ENCODE measurements around the gene PIK3R3. TPM values are rescaled to one million over a fixed set of nuclear protein-coding genes. Genes with fewer than 3 reads are reported as not detected.

PIK3R3 gene
- total and polyA plus RNA-seq, 12 donors = 15.4 to 54.5 (median 34.0) TPM

DNA sequence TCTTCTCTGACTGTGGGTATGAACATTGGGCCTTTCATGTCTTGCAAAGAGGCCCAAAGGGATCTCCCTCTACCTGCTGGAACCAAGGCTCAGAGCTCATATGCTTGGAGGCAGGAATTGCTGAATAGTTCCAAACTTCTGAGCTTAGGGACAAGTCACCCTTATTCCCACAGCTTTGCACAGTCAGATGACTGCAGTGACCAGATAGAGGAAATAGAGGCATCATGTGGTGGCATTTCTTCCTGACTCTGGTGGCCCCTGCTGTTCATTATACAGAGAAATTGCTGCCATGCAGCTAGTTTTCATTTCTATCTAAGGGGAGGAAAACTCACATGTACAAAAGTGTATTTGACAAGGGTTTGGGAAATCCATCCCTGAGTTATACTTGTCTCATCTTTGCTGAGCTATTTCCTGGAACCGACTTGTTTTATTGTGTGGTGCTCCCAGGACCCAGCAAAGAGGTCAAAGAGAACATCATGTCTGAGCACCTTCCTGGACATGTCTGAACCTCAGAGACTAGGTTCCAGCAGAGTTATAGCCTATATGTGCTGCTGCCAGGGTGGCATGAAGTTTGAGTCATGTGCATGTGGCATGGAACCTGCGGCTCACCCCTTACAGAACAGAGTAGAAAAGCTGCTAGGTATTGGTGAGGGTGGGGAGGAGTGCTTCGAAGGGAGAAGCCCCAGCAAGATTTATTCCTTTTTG lies 131.2 kb downstream of the PIK3R3 start:
- TF ChIP-seq, protein P1, sequence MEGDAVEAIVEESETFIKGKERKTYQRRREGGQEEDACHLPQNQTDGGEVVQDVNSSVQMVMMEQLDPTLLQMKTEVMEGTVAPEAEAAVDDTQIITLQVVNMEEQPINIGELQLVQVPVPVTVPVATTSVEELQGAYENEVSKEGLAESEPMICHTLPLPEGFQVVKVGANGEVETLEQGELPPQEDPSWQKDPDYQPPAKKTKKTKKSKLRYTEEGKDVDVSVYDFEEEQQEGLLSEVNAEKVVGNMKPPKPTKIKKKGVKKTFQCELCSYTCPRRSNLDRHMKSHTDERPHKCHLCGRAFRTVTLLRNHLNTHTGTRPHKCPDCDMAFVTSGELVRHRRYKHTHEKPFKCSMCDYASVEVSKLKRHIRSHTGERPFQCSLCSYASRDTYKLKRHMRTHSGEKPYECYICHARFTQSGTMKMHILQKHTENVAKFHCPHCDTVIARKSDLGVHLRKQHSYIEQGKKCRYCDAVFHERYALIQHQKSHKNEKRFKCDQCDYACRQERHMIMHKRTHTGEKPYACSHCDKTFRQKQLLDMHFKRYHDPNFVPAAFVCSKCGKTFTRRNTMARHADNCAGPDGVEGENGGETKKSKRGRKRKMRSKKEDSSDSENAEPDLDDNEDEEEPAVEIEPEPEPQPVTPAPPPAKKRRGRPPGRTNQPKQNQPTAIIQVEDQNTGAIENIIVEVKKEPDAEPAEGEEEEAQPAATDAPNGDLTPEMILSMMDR (IDR thresholded peaks at IDR 0.05) = no peak
- Histone ChIP-seq H3K27ac (no peak overlapping the region), H3K27me3 (no peaks in the 10 kb centered on the region), H3K36me3 (peaks cover 0 to 54% (median 10%) of the 10 kb centered on the region in 9 donors), H3K4me3 (no peak overlapping the region), H3K9me3 (no peaks in the 10 kb centered on the region), H3K4me1 (peaks cover 0 to 29% (median 13%) of the 10 kb centered on the region in 9 donors)
- DNase-seq (no peak), ATAC-seq (no peak)
- intact Hi-C loops (cut with DNase I) = no loop called here
- WGBS, 2 donors = 91 to 92% methylated on average over 3 of the region's 3 CpGs

GRCh38 chr1:45999507-45999906 lies 132.9 kb downstream of the PIK3R3 start:
- H3K4me1 ChIP-seq = peaks cover 0 to 25% (median 8%) of the 10 kb centered on the region in 9 donors
- peaks cover 0 to 40% (median 7%) of the 10 kb centered on the region in 9 donors for H3K36me3 ChIP-seq
- no peak for ATAC-seq
- H3K9me3 ChIP-seq = no peaks in the 10 kb centered on the region
- no peak overlapping the region for H3K4me3 ChIP-seq
- H3K27ac ChIP-seq = no peak overlapping the region
- no peaks in the 10 kb centered on the region for H3K27me3 ChIP-seq
- intact Hi-C loops (cut with DNase I) = no loop called here
- no peak for DNase-seq
- TF ChIP-seq, protein P1 (IDR thresholded peaks at IDR 0.05) = no peak
- 95 to 99% methylated on average over 2 of the region's 2 CpGs for WGBS, 2 donors

DNA sequence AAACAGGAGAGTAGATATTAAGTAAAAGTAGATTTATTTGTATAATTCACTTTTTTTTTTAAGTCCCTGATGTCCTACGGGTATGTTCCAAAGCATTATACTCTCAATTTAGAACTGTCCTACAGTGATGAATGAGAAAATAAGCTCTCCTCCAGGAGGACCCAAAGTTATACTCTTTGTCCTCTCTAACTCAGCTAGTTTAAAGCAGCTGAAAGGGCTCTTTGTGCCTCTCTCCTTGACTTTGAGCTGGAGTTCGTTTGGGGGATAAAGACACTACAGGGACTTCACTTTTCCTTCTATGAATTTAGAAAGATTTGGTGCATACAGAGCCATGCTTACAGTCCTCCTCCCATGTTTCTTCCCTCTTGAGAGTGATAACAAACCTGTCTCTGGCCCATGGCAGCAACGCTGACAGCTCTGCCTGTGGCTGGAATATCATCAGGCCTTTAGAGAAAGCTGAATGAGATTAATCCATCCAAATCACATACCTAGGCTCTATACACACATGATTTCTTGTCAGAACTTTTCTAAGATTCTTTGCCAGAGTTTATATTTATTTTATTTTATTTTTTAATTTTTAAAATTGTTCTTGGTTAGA lies 134.3 kb downstream of the PIK3R3 start:
- WGBS, 2 donors = 43 to 51% methylated on average over 3 of the region's 3 CpGs
- ATAC-seq (peak in 4 of 8 donors; percentile 42 to 82 (median 60)), DNase-seq (no peak)
- Histone ChIP-seq H3K36me3 (peaks cover 0 to 28% (median 0%) of the 10 kb centered on the region in 9 donors), H3K27ac (peak overlapping the region in 2 of 10 donors; percentile 8 to 36), H3K27me3 (no peaks in the 10 kb centered on the region), H3K9me3 (no peaks in the 10 kb centered on the region), H3K4me3 (no peak overlapping the region), H3K4me1 (peaks cover 0 to 20% (median 8%) of the 10 kb centered on the region in 9 donors)
- intact Hi-C loops (cut with DNase I) = no loop called here
- TF ChIP-seq, protein P1 (IDR thresholded peaks at IDR 0.05) = no peak

GRCh38 chr1:45995298-45995697 lies 137.1 kb downstream of the PIK3R3 start:
- intact Hi-C loops (cut with DNase I) = no loop called here
- H3K27ac ChIP-seq = no peak overlapping the region
- TF ChIP-seq, protein P1 (IDR thresholded peaks at IDR 0.05) = no peak
- DNase-seq (no peak), ATAC-seq (peak in 1 of 8 donors; percentile 18)
- H3K36me3 ChIP-seq = peaks cover 0 to 20% (median 0%) of the 10 kb centered on the region in 9 donors
- no peaks in the 10 kb centered on the region for H3K27me3 ChIP-seq
- H3K4me1 ChIP-seq = peaks cover 0 to 20% (median 7%) of the 10 kb centered on the region in 9 donors
- WGBS, 2 donors = 78 to 79% methylated on average over 8 of the region's 8 CpGs
- no peak overlapping the region for H3K4me3 ChIP-seq
- H3K9me3 ChIP-seq = peaks cover 0 to 8% (median 0%) of the 10 kb centered on the region in 11 donors

All from heart right ventricle (tissue), 16 donors.